ENCODE measurements around the gene STK32B. TPM values are rescaled to one million over a fixed set of nuclear protein-coding genes. Genes with fewer than 3 reads are reported as not detected.

Gene STK32B
- total and polyA plus RNA-seq, 9 of the 15 experiments (the other 6 are each of a cell fraction or from before 2014, with no cell fraction given), result 0.03 to 0.20 (median 0.07) TPM; not detected in 2

GRCh38 chr4:5478169-5478568, 426.9 kb downstream of the STK32B start:
- FAIRE-seq, result no peak
- no peaks in the 10 kb centered on the region for H3K79me2 ChIP-seq (ENCODE audit: control insufficient read depth, insufficient read depth, low read length)
- H3K27ac ChIP-seq (ENCODE audit: extremely low read depth, low read depth, low read length), result no peak overlapping the region
- peaks cover 0 to 5% of the 10 kb centered on the region in 2 experiments; a peak in 2 of 5 replicates for H3K27me3 ChIP-seq (ENCODE audit: control insufficient read depth in 2 of 2, insufficient read depth in 2 of 2, low read length in 2 of 2)
- H3K4me2 ChIP-seq (ENCODE audit: insufficient read depth, low read length), result no peak overlapping the region
- no peak for DNase-seq (ENCODE audit: extremely low read depth in 1 of 4, low spot score in 3 of 4)
- ATAC-seq, result no peak
- no peaks in the 10 kb centered on the region for H3K4me1 ChIP-seq (replicated peaks in 1 of 2; ENCODE audit: control insufficient read depth in 2 of 2, insufficient read depth in 2 of 2, low read length in 2 of 2)
- no peaks in the 10 kb centered on the region for H3K36me3 ChIP-seq (ENCODE audit: control insufficient read depth, insufficient read depth, low read length)
- TF ChIP-seq ILF3 (IDR thresholded peaks at IDR 0.05; ENCODE audit: borderline replicate concordance) (no peak), IRF1 (CRISPR knock-in tag; IDR thresholded peaks at IDR 0.05; ENCODE audit: borderline replicate concordance) (no peak), HDAC6 (IDR thresholded peaks at IDR 0.05; ENCODE audit: low read depth, low read length) (no peak), ESRRB (CRISPR knock-in tag; IDR thresholded peaks at IDR 0.05; ENCODE audit: borderline replicate concordance) (no peak)
- 3% methylated on average over 4 of the region's 4 CpGs for WGBS (ENCODE audit: insufficient coverage, low coverage, missing lambda C conversion rate)
- in situ Hi-C loops (cut with MboI), result no loop called here
- H4K20me1 ChIP-seq (replicated peaks; ENCODE audit: control insufficient read depth, insufficient read depth, low read length), result no peaks in the 10 kb centered on the region; the same call in 1 of the 2 replicates
- no TSS peak for BruUV-seq (replicated peaks)
- ChIA-PET CTCF (ENCODE audit: low intra/inter-chr PET ratio) (no interaction called here), POLR2A (no interaction called here)
- no peak overlapping the region for H2AFZ ChIP-seq (ENCODE audit: low read depth, low read length)
- no peak overlapping the region for H3K9ac ChIP-seq (ENCODE audit: insufficient read depth in 1 of 2, low read depth in 2 of 2, low read length in 2 of 2)
- no peaks in the 10 kb centered on the region for H3K9me3 ChIP-seq (replicated peaks; ENCODE audit: control insufficient read depth, insufficient read depth, low read depth, low read length)
- H3K4me3 ChIP-seq, result no peak overlapping the region
- H3K9me1 ChIP-seq (ENCODE audit: control insufficient read depth, insufficient read depth, low read length), result no peaks in the 10 kb centered on the region
- intact Hi-C loops (cut with micrococcal nuclease), result no loop called here

DNA sequence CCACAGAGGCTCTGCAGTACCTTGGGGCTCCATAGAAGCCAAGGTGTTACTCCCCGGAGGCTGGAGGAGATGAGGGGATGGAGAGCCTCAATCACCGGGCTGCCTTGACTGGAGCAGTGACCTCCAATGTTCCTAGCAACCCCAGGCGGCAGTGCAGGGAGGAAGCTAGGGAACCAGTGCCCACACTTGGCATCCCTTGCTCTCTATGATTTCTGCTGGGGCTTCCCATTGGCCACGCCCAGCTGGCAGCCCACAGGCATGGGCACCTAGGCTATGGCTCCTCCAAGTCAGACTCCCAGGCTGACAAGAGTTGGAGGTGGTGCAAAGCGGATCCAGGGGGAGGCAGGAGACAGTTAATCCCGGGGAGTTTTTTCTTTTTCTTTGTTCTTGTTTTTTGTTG, 427.4 kb downstream of the STK32B start:
- BruUV-seq (replicated peaks), result no TSS peak
- H3K9me3 ChIP-seq (replicated peaks; ENCODE audit: control insufficient read depth, insufficient read depth, low read depth, low read length), result no peaks in the 10 kb centered on the region
- DNase-seq (ENCODE audit: extremely low read depth in 1 of 4, low spot score in 3 of 4), result no peak
- H3K27me3 ChIP-seq (ENCODE audit: control insufficient read depth in 2 of 2, insufficient read depth in 2 of 2, low read length in 2 of 2), result no peaks in the 10 kb centered on the region; a peak in 1 of 5 replicates
- no peak overlapping the region for H3K4me3 ChIP-seq
- no peak overlapping the region for H3K27ac ChIP-seq (ENCODE audit: extremely low read depth, low read depth, low read length)
- H3K9ac ChIP-seq (ENCODE audit: insufficient read depth in 1 of 2, low read depth in 2 of 2, low read length in 2 of 2), result no peak overlapping the region
- no peak overlapping the region for H3K4me2 ChIP-seq (ENCODE audit: insufficient read depth, low read length)
- POLR2A ChIA-PET, result no interaction called here
- ATAC-seq, result no peak
- CTCF ChIA-PET (ENCODE audit: low intra/inter-chr PET ratio), result no interaction called here
- in situ Hi-C loops (cut with MboI) (no loop called here), intact Hi-C loops (cut with micrococcal nuclease) (no loop called here)
- H3K36me3 ChIP-seq (ENCODE audit: control insufficient read depth, insufficient read depth, low read length), result no peaks in the 10 kb centered on the region
- H3K79me2 ChIP-seq (ENCODE audit: control insufficient read depth, insufficient read depth, low read length), result no peaks in the 10 kb centered on the region
- no peaks in the 10 kb centered on the region for H3K9me1 ChIP-seq (ENCODE audit: control insufficient read depth, insufficient read depth, low read length)
- no peak overlapping the region for H2AFZ ChIP-seq (ENCODE audit: low read depth, low read length)
- no peaks in the 10 kb centered on the region; the same call in 1 of the 2 replicates for H4K20me1 ChIP-seq (replicated peaks; ENCODE audit: control insufficient read depth, insufficient read depth, low read length)
- no peak for FAIRE-seq
- no peaks in the 10 kb centered on the region for H3K4me1 ChIP-seq (replicated peaks in 1 of 2; ENCODE audit: control insufficient read depth in 2 of 2, insufficient read depth in 2 of 2, low read length in 2 of 2)
- 0% methylated on average over 4 of the region's 6 CpGs for WGBS (ENCODE audit: insufficient coverage, low coverage, missing lambda C conversion rate)
- TF ChIP-seq CEBPB (tag; IDR thresholded peaks at IDR 0.05), result no peak
- TF ChIP-seq ZNF41 (CRISPR knock-in tag; conservative IDR thresholded peaks at IDR 0.05), result no peak
- TF ChIP-seq TCF7L2 (IDR thresholded peaks at IDR 0.05; ENCODE audit: low read depth, low read length), result no peak
- no peak for TF ChIP-seq ELF2 (CRISPR knock-in tag; IDR thresholded peaks at IDR 0.05)
- TF ChIP-seq BCL6 (CRISPR knock-in tag; IDR thresholded peaks at IDR 0.05), result no peak
- TF ChIP-seq, protein P1, sequence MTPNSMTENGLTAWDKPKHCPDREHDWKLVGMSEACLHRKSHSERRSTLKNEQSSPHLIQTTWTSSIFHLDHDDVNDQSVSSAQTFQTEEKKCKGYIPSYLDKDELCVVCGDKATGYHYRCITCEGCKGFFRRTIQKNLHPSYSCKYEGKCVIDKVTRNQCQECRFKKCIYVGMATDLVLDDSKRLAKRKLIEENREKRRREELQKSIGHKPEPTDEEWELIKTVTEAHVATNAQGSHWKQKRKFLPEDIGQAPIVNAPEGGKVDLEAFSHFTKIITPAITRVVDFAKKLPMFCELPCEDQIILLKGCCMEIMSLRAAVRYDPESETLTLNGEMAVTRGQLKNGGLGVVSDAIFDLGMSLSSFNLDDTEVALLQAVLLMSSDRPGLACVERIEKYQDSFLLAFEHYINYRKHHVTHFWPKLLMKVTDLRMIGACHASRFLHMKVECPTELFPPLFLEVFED (CRISPR knock-in tag; conservative IDR thresholded peaks at IDR 0.05), result no peak
- no peak for TF ChIP-seq MAFG (tag; conservative IDR thresholded peaks at IDR 0.05)
- TF ChIP-seq KLF10 (CRISPR knock-in tag; IDR thresholded peaks at IDR 0.05), result no peak
- no peak for TF ChIP-seq HMG20A (CRISPR knock-in tag; conservative IDR thresholded peaks at IDR 0.05)
- no peak for TF ChIP-seq FOXA1 (IDR thresholded peaks at IDR 0.05; ENCODE audit: borderline replicate concordance)
- TF ChIP-seq RNF2 (IDR thresholded peaks at IDR 0.05), result no peak
- TF ChIP-seq ZNF79 (CRISPR knock-in tag; IDR thresholded peaks at IDR 0.05; ENCODE audit: low read depth), result no peak
